Lower leg skin (tissue), 3 donors: ENCODE results near the gene ZGRF1.
"Not testable (repeated sequence)": the region's sequence is repeated elsewhere in the genome, so short reads cannot be mapped to it uniquely, and the experiment has no call there.

Experiments used
- CTCF ChIP-seq, 3 donors: fragments of 450-650 bp; IDR thresholded peaks; one replicate each; pipeline ENCODE4 v1.5.1; 2016; ENCODE audit warnings: antibody characterized with exemption in 3 of 3, mild to moderate bottlenecking in 3 of 3, moderate library complexity in 2 of 3
- POLR2A ChIP-seq, 2 donors: fragments of 450-650 bp; IDR thresholded peaks; one replicate each; pipeline ENCODE4 v1.6.1; 2016 to 2017; ENCODE audit warnings: antibody characterized with exemption in 2 of 2, mild to moderate bottlenecking in 1 of 2, moderate library complexity in 1 of 2

DNA sequence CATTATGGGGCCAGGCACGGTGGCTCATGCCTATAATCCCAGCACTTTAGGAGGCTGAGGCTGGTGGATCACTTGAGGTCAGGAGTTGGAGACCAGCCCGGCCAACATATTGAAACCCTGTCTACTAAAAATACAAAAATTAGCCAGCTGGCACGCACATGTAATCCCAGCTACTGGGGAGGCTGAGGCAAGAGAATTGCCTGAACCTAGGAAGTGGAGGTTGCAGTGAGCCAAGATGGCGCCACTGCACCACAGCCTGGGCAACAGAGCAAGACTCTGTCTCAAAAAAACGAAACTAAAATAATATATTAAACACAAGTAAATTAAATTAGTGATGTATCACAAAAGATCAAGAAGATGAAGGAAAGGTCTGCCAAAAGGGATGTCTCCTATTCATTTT lies 19.4 kb upstream of the ZGRF1 start:
- not testable (repeated sequence) for TF ChIP-seq CTCF, POLR2A (IDR thresholded peaks at IDR 0.05)
